GM12865 (cell line): Measurements from ENCODE around the gene ZNF335.

Experiments used
- DNase-seq: peaks from one replicate; pipeline ENCODE4 v3.0.0; 2010; ENCODE audit warnings: low read depth
- H3K4me3 ChIP-seq: 2 replicates; pipeline ENCODE4 v1.5.1; 2011; ENCODE audit warnings: mild to moderate bottlenecking, low read depth, low read length, control low read depth
- TF ChIP-seq, protein P1 (sequence below): IDR thresholded peaks from 2 replicates; pipeline ENCODE4 v1.5.1; 2011; ENCODE audit warnings: low read length, control low read depth, low read depth, inconsistent platforms; ENCODE audit not compliant: insufficient read depth; ENCODE audit errors: missing control alignments

Gene ZNF335

DNA sequence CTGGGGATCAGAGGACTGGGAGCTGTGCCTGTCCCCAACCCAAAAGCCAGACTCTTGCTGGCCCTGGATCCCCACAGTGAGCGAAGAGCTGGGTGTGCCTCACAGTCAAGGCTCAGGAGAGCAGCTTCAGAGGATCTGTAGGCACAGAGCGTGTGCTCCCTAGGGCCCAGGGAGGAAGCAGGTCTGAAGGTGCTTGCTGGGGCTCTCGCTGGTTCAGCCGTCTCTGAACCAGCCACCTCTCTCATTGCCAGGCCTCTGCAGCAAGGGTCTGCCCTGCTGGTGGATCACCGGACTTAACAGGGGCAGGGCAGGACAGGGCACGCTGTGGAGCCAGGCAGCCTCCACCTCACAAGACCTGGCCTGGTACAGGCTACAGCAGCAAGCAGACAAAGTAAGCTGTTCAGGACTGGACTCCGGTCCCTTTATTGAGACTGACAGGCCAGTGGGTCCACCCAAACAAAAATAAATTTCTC lies 23.7 kb downstream of the ZNF335 start:
- TF ChIP-seq, protein P1, sequence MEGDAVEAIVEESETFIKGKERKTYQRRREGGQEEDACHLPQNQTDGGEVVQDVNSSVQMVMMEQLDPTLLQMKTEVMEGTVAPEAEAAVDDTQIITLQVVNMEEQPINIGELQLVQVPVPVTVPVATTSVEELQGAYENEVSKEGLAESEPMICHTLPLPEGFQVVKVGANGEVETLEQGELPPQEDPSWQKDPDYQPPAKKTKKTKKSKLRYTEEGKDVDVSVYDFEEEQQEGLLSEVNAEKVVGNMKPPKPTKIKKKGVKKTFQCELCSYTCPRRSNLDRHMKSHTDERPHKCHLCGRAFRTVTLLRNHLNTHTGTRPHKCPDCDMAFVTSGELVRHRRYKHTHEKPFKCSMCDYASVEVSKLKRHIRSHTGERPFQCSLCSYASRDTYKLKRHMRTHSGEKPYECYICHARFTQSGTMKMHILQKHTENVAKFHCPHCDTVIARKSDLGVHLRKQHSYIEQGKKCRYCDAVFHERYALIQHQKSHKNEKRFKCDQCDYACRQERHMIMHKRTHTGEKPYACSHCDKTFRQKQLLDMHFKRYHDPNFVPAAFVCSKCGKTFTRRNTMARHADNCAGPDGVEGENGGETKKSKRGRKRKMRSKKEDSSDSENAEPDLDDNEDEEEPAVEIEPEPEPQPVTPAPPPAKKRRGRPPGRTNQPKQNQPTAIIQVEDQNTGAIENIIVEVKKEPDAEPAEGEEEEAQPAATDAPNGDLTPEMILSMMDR = no peak
- no peak overlapping the region for H3K4me3 ChIP-seq
- no peak for DNase-seq

DNA sequence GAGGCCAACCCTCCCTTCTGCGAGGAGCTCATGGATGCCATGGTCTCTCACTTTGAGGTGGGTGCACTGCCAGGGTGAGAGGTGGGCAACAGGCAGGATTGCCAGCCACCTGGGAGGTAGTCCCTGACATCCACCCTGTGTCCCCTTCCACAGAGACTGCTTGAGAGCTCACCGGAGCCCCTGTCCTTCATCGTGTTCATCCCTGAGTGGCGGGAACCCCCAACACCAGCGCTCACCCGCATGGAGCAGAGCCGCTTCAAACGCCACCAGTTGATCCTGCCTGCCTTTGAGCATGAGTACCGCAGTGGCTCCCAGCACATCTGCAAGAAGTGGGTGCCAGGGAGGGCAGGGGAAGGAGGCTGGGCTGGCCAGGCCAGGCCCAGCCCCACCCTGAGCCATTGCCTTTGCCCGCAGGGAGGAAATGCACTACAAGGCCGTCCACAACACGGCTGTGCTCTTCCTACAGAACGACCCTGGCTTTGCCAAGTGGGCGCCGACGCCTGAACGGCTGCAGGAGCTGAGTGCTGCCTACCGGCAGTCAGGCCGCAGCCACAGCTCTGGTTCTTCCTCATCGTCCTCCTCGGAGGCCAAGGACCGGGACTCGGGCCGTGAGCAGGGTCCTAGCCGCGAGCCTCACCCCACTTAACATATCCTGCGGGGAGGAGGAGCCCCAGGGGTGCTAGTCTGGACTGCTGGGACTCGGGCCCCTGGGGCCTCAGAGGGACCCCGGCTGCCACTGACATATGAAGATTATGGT lies 24.7 kb downstream of the ZNF335 start:
- TF ChIP-seq, protein P1 = no peak
- no peak overlapping the region for H3K4me3 ChIP-seq
- no peak for DNase-seq

DNA sequence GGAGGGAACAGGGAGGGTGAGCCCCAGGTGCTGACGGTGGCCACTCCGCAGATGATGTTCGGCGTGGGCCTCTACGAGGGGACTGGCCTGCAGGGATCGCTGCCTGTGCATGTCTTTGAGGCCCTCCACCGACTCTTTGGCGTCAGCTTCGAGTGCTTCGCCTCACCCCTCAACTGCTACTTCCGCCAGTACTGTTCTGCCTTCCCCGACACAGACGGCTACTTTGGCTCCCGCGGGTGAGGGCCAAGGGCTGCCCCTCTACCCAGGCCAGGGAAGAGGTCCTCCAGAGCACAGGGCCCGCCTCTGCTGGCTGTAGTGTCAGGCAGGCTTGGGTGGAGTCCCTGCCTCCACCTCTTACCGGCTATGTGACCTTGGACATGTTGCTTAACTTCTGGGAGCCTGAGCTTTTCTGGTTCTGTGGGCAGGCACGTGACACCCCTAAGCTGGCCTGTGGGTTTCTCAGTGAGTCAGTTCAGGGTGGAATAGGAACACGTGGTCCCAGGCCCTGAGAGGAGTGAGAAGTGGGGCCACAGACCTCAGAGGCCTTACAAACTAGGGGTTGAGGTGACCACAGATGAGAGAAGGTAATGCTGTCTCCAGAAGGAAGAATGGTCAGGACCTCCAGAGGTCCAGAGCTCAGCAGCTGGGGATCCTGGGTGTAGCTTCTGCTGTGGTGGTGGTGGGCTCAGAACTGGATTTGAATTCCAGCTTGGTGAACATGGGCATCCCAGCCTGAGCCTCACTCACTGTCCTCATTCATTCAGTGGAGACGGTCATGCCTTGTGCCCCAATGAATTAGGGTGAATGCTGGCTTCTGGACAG lies 25.6 kb downstream of the ZNF335 start:
- no peak for DNase-seq
- TF ChIP-seq, protein P1 = no peak
- H3K4me3 ChIP-seq = no peak overlapping the region

DNA sequence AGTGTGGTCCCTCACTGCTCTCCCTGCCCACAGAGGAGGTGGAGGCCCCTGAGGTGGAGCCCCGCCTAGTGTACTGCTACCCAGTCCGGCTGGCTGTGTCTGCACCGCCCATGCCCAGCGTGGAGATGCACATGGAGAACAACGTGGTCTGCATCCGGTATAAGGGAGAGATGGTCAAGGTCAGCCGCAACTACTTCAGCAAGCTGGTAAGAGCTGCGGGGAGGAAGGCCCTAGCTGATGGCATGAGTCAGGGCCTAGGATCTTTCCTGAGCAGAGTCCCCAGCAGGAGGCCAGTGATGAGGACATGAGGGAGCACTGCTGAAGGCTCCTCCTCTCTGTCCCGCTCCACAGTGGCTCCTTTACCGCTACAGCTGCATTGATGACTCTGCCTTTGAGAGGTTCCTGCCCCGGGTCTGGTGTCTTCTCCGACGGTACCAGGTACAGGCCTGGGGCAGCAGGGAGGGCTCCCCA lies 26.3 kb downstream of the ZNF335 start:
- DNase-seq = no peak
- H3K4me3 ChIP-seq = no peak overlapping the region
- TF ChIP-seq, protein P1 = no peak

DNA sequence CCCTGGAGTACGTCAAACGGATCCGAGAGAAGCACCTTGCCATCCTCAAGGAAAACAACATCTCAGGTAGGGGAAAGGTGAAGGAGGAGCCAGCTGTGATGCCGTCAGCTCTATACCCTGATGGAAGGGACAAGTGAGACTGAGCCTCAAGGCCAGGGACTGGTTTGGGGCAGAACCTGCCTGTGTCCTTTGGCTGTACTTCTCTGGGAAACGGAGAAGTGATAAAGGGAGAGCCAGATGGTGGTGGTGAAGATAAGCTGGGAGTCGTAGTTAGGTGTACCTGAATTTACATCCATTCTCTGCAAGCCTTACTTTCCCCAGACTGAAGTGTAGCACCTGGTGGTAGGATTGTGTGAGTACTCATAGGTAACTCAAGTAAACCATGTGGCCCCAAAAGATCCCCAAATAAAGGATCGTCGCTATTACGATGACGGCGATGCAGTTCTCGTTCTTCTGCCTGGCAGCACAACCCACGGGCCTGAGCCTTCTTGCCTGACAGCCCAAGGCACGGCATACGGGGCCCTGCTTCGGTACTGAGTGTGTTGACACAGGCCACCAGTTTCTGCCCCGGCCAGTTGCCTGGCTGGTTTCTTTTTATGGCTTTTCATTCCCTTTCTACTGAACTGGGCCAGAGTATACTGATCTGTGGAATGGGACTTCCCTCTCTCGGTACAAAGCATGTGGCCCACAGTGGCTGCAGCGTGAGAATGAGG lies 26.9 kb downstream of the ZNF335 start:
- no peak for DNase-seq
- TF ChIP-seq, protein P1 = no peak

DNA sequence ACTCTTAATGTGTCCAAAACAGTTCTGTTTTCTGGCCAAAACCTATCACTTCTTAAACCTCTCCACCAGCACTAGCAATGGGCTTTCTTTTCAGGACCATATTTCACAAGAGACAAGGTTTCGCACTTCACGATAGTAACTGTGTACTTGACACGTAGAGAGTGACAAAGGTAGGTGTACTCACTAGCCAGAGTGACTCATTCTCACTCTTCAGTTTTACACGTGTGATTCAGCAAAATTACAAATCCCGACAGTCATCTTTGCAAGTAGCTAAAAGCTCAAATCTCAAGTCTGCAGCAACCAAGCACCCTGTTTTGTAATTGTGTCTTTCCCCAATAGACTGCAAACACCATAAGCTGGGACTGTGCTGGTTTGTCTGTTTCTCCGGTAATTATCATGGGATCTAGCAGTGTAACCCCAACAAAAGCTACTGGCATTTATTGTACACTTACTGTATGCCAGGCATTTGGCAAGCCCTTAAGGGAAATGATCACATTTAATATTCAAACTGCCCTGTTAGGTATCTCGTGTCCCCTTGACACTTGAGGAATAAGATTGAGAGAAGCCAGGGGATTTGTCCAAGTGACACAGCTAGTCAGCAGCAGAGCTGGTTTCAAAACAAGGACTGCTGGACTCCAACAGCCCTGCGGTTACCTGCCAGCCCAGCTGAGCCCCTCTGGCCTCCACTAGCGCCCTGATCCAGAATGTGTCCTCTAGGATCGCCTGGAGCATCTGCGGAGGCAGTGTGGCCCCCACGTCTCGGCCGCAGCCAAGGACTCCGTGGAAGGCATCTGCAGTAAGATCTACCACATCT lies 27.6 kb downstream of the ZNF335 start:
- no peak for DNase-seq
- TF ChIP-seq, protein P1 = no peak
- H3K4me3 ChIP-seq = no peak overlapping the region

More for the DNA sequence above, 26.9 kb downstream of the ZNF335 start:
- no peak overlapping the region for H3K4me3 ChIP-seq
